ENCODE data around the gene AGBL3. TPM values are rescaled to one million over a fixed set of nuclear protein-coding genes. Genes with fewer than 3 reads are reported as not detected.

The AGBL3 gene
- total and polyA plus RNA-seq, 9 of the 15 experiments (the other 6 are each of a cell fraction or from before 2014, with no cell fraction given), result 0.54 to 2.9 (median 1.7) TPM

GRCh38 chr7:134941952-134942351 lies 44.4 kb upstream of the AGBL3 start (continued):
- TF ChIP-seq ATF3 (IDR thresholded peaks at IDR 0.05) (no peak), ATF3 (CRISPR knock-in tag; conservative IDR thresholded peaks at IDR 0.05) (no peak), ZBTB12 (CRISPR knock-in tag; IDR thresholded peaks at IDR 0.05) (no peak), BRD9 (IDR thresholded peaks at IDR 0.05; ENCODE audit: low read depth, partially characterized antibody) (no peak), HNRNPH1 (optimal IDR thresholded peaks at IDR 0.05; ENCODE audit: low read depth, low read length) (no peak), CTBP1 (IDR thresholded peaks at IDR 0.05; ENCODE audit: borderline replicate concordance) (no peak), MCM3 (IDR thresholded peaks at IDR 0.05) (no peak), ZKSCAN1 (IDR thresholded peaks at IDR 0.05; ENCODE audit: low read depth, low read length) (no peak), COPS2 (conservative IDR thresholded peaks at IDR 0.05) (no peak)
